CD14-positive monocyte (primary cell): ENCODE results near the gene SYTL3. TPM values are rescaled to one million over a fixed set of nuclear protein-coding genes. Genes with fewer than 3 reads are reported as not detected.
"Not testable (repeated sequence)": the region's sequence is repeated elsewhere in the genome, so short reads cannot be mapped to it uniquely, and the experiment has no call there.

Source experiments
- DNase-seq, 3 donors: peaks; one replicate each; pipeline ENCODE4 v3.0.0-alpha.2; 2011 to 2022
- H2AFZ ChIP-seq: 2 replicates; pipeline ENCODE4 v1.6.0; 2012; ENCODE audit warnings: mild to moderate bottlenecking, low read depth, low read length, inconsistent platforms; ENCODE audit not compliant: insufficient read depth, poor library complexity, severe bottlenecking
- H3K27ac ChIP-seq, 2 donors: 1 replicate in 1 of 2; 2 replicates in 1 of 2; pipeline ENCODE4 v1.5.1; 2012 to 2013; ENCODE audit warnings: low read length in 2 of 2, control low read depth in 1 of 2, inconsistent platforms in 1 of 2, low read depth in 1 of 2, mild to moderate bottlenecking in 1 of 2
- H3K27me3 ChIP-seq, 2 donors: one replicate each; pipeline versions ENCODE4 v1.6.0 to v1.6.1; 2011 to 2013; ENCODE audit warnings: low read length in 2 of 2; ENCODE audit not compliant: control insufficient read depth in 2 of 2, insufficient read depth in 2 of 2
- H3K36me3 ChIP-seq, 2 donors: replicated peaks in 1 of 2; 1 replicate in 1 of 2; 2 replicates in 1 of 2; pipeline versions ENCODE4 v1.5.1 to v1.6.1; 2012 to 2013; ENCODE audit warnings: low read length in 2 of 2, control low read depth in 1 of 2, inconsistent platforms in 1 of 2, mild to moderate bottlenecking in 1 of 2; ENCODE audit not compliant: insufficient read depth in 2 of 2, control insufficient read depth in 1 of 2
- H3K4me1 ChIP-seq, 2 donors: 1 replicate in 1 of 2; 2 replicates in 1 of 2; pipeline versions ENCODE4 v1.5.1 to v1.6.1; 2012 to 2013; ENCODE audit warnings: low read length in 2 of 2, control low read depth in 1 of 2, inconsistent platforms in 1 of 2, mild to moderate bottlenecking in 1 of 2, moderate library complexity in 1 of 2; ENCODE audit not compliant: insufficient read depth in 2 of 2, control insufficient read depth in 1 of 2
- H3K4me2 ChIP-seq: replicated peaks from 2 replicates; pipeline ENCODE3; 2012; ENCODE audit warnings: low read length, moderate library complexity, mild to moderate bottlenecking; ENCODE audit not compliant: poor library complexity, severe bottlenecking; ENCODE audit errors: extremely low read depth
- H3K4me3 ChIP-seq, 3 experiments: fragments of 200-600 bp in 1 of 3; sonication (generic) in 1 of 3; replicated peaks in 1 of 3; 1 replicate in 2 of 3; 2 replicates in 1 of 3; pipeline ENCODE4 v1.5.1; 2011 to 2013; ENCODE audit warnings: low read length in 3 of 3, mild to moderate bottlenecking in 3 of 3, control low read depth in 2 of 3, low read depth in 2 of 3, inconsistent platforms in 1 of 3, moderate library complexity in 1 of 3
- H3K79me2 ChIP-seq: 2 replicates; pipeline ENCODE4 v1.6.0; 2012; ENCODE audit warnings: mild to moderate bottlenecking, control low read depth, inconsistent platforms, low read length, moderate library complexity; ENCODE audit not compliant: insufficient read depth
- H3K9ac ChIP-seq: 2 replicates; pipeline ENCODE4 v1.6.0; 2017; ENCODE audit warnings: low read length, mild to moderate bottlenecking; ENCODE audit not compliant: insufficient read depth, poor library complexity, severe bottlenecking
- H3K9me3 ChIP-seq, 2 donors: replicated peaks in 1 of 2; 1 replicate in 1 of 2; 2 replicates in 1 of 2; pipeline versions ENCODE4 v1.5.1 to v1.6.1; 2012 to 2013; ENCODE audit warnings: low read length in 2 of 2, control low read depth in 1 of 2; ENCODE audit not compliant: control insufficient read depth in 1 of 2, insufficient read depth in 1 of 2
- H4K20me1 ChIP-seq: 2 replicates; pipeline ENCODE4 v1.6.0; 2012; ENCODE audit warnings: mild to moderate bottlenecking, low read length, control low read depth, moderate library complexity; ENCODE audit not compliant: insufficient read depth
- H3K27ac Mint-ChIP-seq, 7 donors: one replicate each; pipeline ENCODE4 v1.8.0; 2020; ENCODE audit warnings: mild to moderate bottlenecking in 7 of 7, mixed read lengths in 7 of 7, moderate library complexity in 6 of 7, inconsistent platforms in 2 of 7
- H3K27me3 Mint-ChIP-seq, 3 donors: one replicate each; pipeline ENCODE4 v1.8.0; 2021 to 2022; ENCODE audit warnings: low read depth in 3 of 3, mild to moderate bottlenecking in 3 of 3, mixed read lengths in 3 of 3, moderate library complexity in 3 of 3, inconsistent platforms in 1 of 3
- H3K36me3 Mint-ChIP-seq, 2 donors: one replicate each; pipeline ENCODE4 v1.8.0; 2020; ENCODE audit warnings: mixed read lengths in 2 of 2, inconsistent platforms in 1 of 2, mild to moderate bottlenecking in 1 of 2
- H3K4me1 Mint-ChIP-seq: one replicate; pipeline ENCODE4 v1.8.0; 2020; ENCODE audit warnings: mild to moderate bottlenecking, mixed read lengths
- H3K4me3 Mint-ChIP-seq, 2 donors: one replicate each; pipeline ENCODE4 v1.8.0; 2020; ENCODE audit warnings: mild to moderate bottlenecking in 2 of 2, mixed read lengths in 2 of 2, moderate library complexity in 1 of 2
- H3K9me3 Mint-ChIP-seq, 7 donors: one replicate each; pipeline ENCODE4 v1.8.0; 2020 to 2022; ENCODE audit warnings: mixed read lengths in 7 of 7, mild to moderate bottlenecking in 6 of 7, moderate library complexity in 6 of 7, inconsistent platforms in 2 of 7
- CTCF ChIP-seq: fragments of 200-600 bp; IDR thresholded peaks from one replicate; pipeline ENCODE4 v1.8.0; 2022; ENCODE audit warnings: antibody characterized with exemption, mild to moderate bottlenecking
- WGBS: methylation state at CpG from one replicate; pipeline ENCODE4 v1.1.5; 2013; ENCODE audit warnings: missing lambda C conversion rate; ENCODE audit not compliant: insufficient coverage; 5-methylcytosine and 5-hydroxymethylcytosine counted together
- intact Hi-C, 2 donors: fragments of 100-400 bp; cut with micrococcal nuclease; formaldehyde crosslinking; loops; one replicate each; pipeline versions ENCODE4 v1.15.0 to v1.15.1; 2023
- polyA plus RNA-seq, 3 donors: library from polyadenylated mRNA; depleted of rRNA in 1 of 3; unstranded in 2 of 3; stranded (reverse) in 1 of 3; fragments of 300-500 nt in 2 of 3; fragments of >200 nt in 1 of 3; fragmentation: Illumina TruSeq in 2 of 3; gene quantifications; 1 replicate in 2 of 3; 2 replicates in 1 of 3; pipeline ENCODE4 v1.2.3, GENCODE V29; 2012 to 2021

The SYTL3 gene
- polyA plus RNA-seq, 3 donors, result 14.6 to 18.7 (median 14.8) TPM

GRCh38 chr6:158672726-158673125 is 22.9 kb downstream of the SYTL3 start:
- Histone ChIP-seq H3K79me2 (no peaks in the 10 kb centered on the region), H4K20me1 (no peaks in the 10 kb centered on the region), H3K4me1 (peaks cover 24 to 25% of the 10 kb centered on the region in 2 donors), H3K4me3 (no peak overlapping the region), H3K4me2 (no peak overlapping the region), H3K36me3 (peaks cover 2 to 13% of the 10 kb centered on the region in 2 donors), H3K9ac (no peak overlapping the region), H3K27ac (no peak overlapping the region), H3K27me3 (no peaks in the 10 kb centered on the region), H2AFZ (no peak overlapping the region), H3K9me3 (no peaks in the 10 kb centered on the region)
- peaks cover 0 to 3% (median 0%) of the 10 kb centered on the region in 7 donors for H3K9me3 Mint-ChIP-seq
- H3K36me3 Mint-ChIP-seq, result peaks cover 32 to 53% of the 10 kb centered on the region in 2 donors
- peaks cover 0 to 2% (median 0%) of the 10 kb centered on the region in 3 donors for H3K27me3 Mint-ChIP-seq
- TF ChIP-seq CTCF, result no peak
- H3K4me3 Mint-ChIP-seq, result no peak overlapping the region
- H3K4me1 Mint-ChIP-seq, result peaks cover 27% of the 10 kb centered on the region
- DNase-seq, result no peak
- 90% methylated on average over 4 of the region's 6 CpGs for WGBS
- intact Hi-C loops, result no loop called here
- no peak overlapping the region for H3K27ac Mint-ChIP-seq

- Histone ChIP-seq H3K27me3 (no peaks in the 10 kb centered on the region), H3K4me1 (peaks cover 6 to 7% of the 10 kb centered on the region in 2 donors), H3K27ac (no peak overlapping the region), H3K9me3 (no peaks in the 10 kb centered on the region), H3K4me3 (no peak overlapping the region), H3K9ac (no peak overlapping the region), H2AFZ (no peak overlapping the region), H3K36me3 (peaks cover 2 to 13% of the 10 kb centered on the region in 2 donors), H3K79me2 (no peaks in the 10 kb centered on the region), H3K4me2 (no peak overlapping the region), H4K20me1 (no peaks in the 10 kb centered on the region)
- H3K27ac Mint-ChIP-seq, result peak overlapping the region in 2 of 7 donors; percentile 2
- WGBS, result 98% methylated on average over 11 of the region's 14 CpGs
- no peak for DNase-seq
- H3K9me3 Mint-ChIP-seq, result peaks cover 0 to 3% (median 0%) of the 10 kb centered on the region in 7 donors
- intact Hi-C loops, result no loop called here
- H3K36me3 Mint-ChIP-seq, result peaks cover 31 to 43% of the 10 kb centered on the region in 2 donors
- no peak for TF ChIP-seq CTCF
- H3K4me1 Mint-ChIP-seq, result peaks cover 9% of the 10 kb centered on the region
- no peak overlapping the region for H3K4me3 Mint-ChIP-seq
- peaks cover 0 to 2% (median 0%) of the 10 kb centered on the region in 3 donors for H3K27me3 Mint-ChIP-seq
These were observed 24.7 kb downstream of the SYTL3 start for GRCh38 chr6:158674342-158675131.

- H3K9me3 Mint-ChIP-seq, H3K4me1 Mint-ChIP-seq, H3K27ac ChIP-seq, H3K9ac ChIP-seq, H3K27ac Mint-ChIP-seq, H2AFZ ChIP-seq, H4K20me1 ChIP-seq, H3K27me3 ChIP-seq, intact Hi-C loops, H3K4me2 ChIP-seq, H3K79me2 ChIP-seq, H3K27me3 Mint-ChIP-seq, DNase-seq, H3K4me3 ChIP-seq, H3K4me3 Mint-ChIP-seq, H3K4me1 ChIP-seq, H3K9me3 ChIP-seq: not testable (repeated sequence)
- no CpG with 5 or more reads among the region's 3 CpGs for WGBS
- peaks cover 32 to 46% of the 10 kb centered on the region in 2 donors for H3K36me3 Mint-ChIP-seq
- peaks cover 2 to 13% of the 10 kb centered on the region in 2 donors for H3K36me3 ChIP-seq
These were observed 27.2 kb downstream of the SYTL3 start for GRCh38 chr6:158677094-158677493.
